ENCODE data around the gene ZNF574.
A peak's percentile ranks its signal among the peaks of the same experiment; 100 is the strongest.

ZNF574 gene

GRCh38 chr19:42080764-42081375 is 4.9 kb downstream of the ZNF574 start:
- Histone ChIP-seq H3K4me1 (ENCODE audit: low read length) (peaks cover 11% of the 10 kb centered on the region), H3K27ac (ENCODE audit: low read length) (no peak overlapping the region), H2AFZ (ENCODE audit: low read depth, low read length) (no peak overlapping the region), H3K79me2 (ENCODE audit: low read length) (peaks cover 63% of the 10 kb centered on the region), H3K4me2 (ENCODE audit: low read length) (no peak overlapping the region), H4K20me1 (ENCODE audit: insufficient read depth, low read length) (peaks cover 35% of the 10 kb centered on the region), H3K9me3 (ENCODE audit: insufficient read depth, low read length) (no peaks in the 10 kb centered on the region), H3K27me3 (ENCODE audit: low read depth, low read length) (no peaks in the 10 kb centered on the region), H3K4me3 (ENCODE audit: low read length) (no peak overlapping the region), H3K36me3 (replicated peaks; ENCODE audit: low read depth, low read length) (peaks cover 40% of the 10 kb centered on the region), H3K9ac (ENCODE audit: low read length) (no peak overlapping the region)
- no peak for TF ChIP-seq EZH2phosphoT487 (IDR thresholded peaks at IDR 0.05; ENCODE audit: low read depth)
- TF ChIP-seq, protein P1, sequence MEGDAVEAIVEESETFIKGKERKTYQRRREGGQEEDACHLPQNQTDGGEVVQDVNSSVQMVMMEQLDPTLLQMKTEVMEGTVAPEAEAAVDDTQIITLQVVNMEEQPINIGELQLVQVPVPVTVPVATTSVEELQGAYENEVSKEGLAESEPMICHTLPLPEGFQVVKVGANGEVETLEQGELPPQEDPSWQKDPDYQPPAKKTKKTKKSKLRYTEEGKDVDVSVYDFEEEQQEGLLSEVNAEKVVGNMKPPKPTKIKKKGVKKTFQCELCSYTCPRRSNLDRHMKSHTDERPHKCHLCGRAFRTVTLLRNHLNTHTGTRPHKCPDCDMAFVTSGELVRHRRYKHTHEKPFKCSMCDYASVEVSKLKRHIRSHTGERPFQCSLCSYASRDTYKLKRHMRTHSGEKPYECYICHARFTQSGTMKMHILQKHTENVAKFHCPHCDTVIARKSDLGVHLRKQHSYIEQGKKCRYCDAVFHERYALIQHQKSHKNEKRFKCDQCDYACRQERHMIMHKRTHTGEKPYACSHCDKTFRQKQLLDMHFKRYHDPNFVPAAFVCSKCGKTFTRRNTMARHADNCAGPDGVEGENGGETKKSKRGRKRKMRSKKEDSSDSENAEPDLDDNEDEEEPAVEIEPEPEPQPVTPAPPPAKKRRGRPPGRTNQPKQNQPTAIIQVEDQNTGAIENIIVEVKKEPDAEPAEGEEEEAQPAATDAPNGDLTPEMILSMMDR (IDR thresholded peaks at IDR 0.05; ENCODE audit: low read depth, low read length) = no peak

- Histone ChIP-seq H3K9ac (ENCODE audit: low read length) (no peak overlapping the region), H3K4me2 (ENCODE audit: low read length) (no peak overlapping the region), H3K27me3 (ENCODE audit: low read depth, low read length) (no peaks in the 10 kb centered on the region), H4K20me1 (ENCODE audit: insufficient read depth, low read length) (peaks cover 33% of the 10 kb centered on the region), H2AFZ (ENCODE audit: low read depth, low read length) (no peak overlapping the region), H3K9me3 (ENCODE audit: insufficient read depth, low read length) (no peaks in the 10 kb centered on the region), H3K27ac (ENCODE audit: low read length) (no peak overlapping the region), H3K79me2 (ENCODE audit: low read length) (peaks cover 55% of the 10 kb centered on the region), H3K36me3 (replicated peaks; ENCODE audit: low read depth, low read length) (peaks cover 40% of the 10 kb centered on the region), H3K4me1 (ENCODE audit: low read length) (peaks cover 18% of the 10 kb centered on the region), H3K4me3 (ENCODE audit: low read length) (no peak overlapping the region)
- no peak for TF ChIP-seq EZH2phosphoT487 (IDR thresholded peaks at IDR 0.05; ENCODE audit: low read depth)
- TF ChIP-seq, protein P1 (IDR thresholded peaks at IDR 0.05; ENCODE audit: low read depth, low read length) = peak; percentile 70
Measured at GRCh38 chr19:42081584-42082203, 5.7 kb downstream of the ZNF574 start.

GRCh38 chr19:42083537-42083936 is 7.6 kb downstream of the ZNF574 start:
- H3K9me3 ChIP-seq (ENCODE audit: insufficient read depth, low read length) = no peaks in the 10 kb centered on the region
- H3K4me3 ChIP-seq (ENCODE audit: low read length) = no peak overlapping the region
- H3K36me3 ChIP-seq (replicated peaks; ENCODE audit: low read depth, low read length) = peaks cover 37% of the 10 kb centered on the region
- H2AFZ ChIP-seq (ENCODE audit: low read depth, low read length) = no peak overlapping the region
- H3K27me3 ChIP-seq (ENCODE audit: low read depth, low read length) = no peaks in the 10 kb centered on the region
- H3K27ac ChIP-seq (ENCODE audit: low read length) = no peak overlapping the region
- no peak overlapping the region for H3K9ac ChIP-seq (ENCODE audit: low read length)
- H3K4me2 ChIP-seq (ENCODE audit: low read length) = no peak overlapping the region
- peaks cover 37% of the 10 kb centered on the region for H3K79me2 ChIP-seq (ENCODE audit: low read length)
- no peak for TF ChIP-seq EZH2phosphoT487 (IDR thresholded peaks at IDR 0.05; ENCODE audit: low read depth)
- TF ChIP-seq, protein P1 (IDR thresholded peaks at IDR 0.05; ENCODE audit: low read depth, low read length) = no peak
- H4K20me1 ChIP-seq (ENCODE audit: insufficient read depth, low read length) = peaks cover 23% of the 10 kb centered on the region
- peaks cover 18% of the 10 kb centered on the region for H3K4me1 ChIP-seq (ENCODE audit: low read length)

- Histone ChIP-seq H3K79me2 (ENCODE audit: low read length) (peaks cover 15% of the 10 kb centered on the region; the same call in 1 of the 2 replicates), H4K20me1 (ENCODE audit: insufficient read depth, low read length) (peaks cover 29% of the 10 kb centered on the region), H3K27me3 (ENCODE audit: low read depth, low read length) (no peaks in the 10 kb centered on the region), H3K36me3 (replicated peaks; ENCODE audit: low read depth, low read length) (peaks cover 24% of the 10 kb centered on the region), H3K4me1 (ENCODE audit: low read length) (peaks cover 27% of the 10 kb centered on the region), H3K4me3 (ENCODE audit: low read length) (no peak overlapping the region), H3K4me2 (ENCODE audit: low read length) (no peak overlapping the region), H3K27ac (ENCODE audit: low read length) (peak overlapping the region; percentile 20; the same call in 1 of the 2 replicates), H3K9me3 (ENCODE audit: insufficient read depth, low read length) (no peaks in the 10 kb centered on the region), H3K9ac (ENCODE audit: low read length) (no peak overlapping the region), H2AFZ (ENCODE audit: low read depth, low read length) (no peak overlapping the region)
- no peak for TF ChIP-seq EZH2phosphoT487 (IDR thresholded peaks at IDR 0.05; ENCODE audit: low read depth)
- TF ChIP-seq, protein P1 (IDR thresholded peaks at IDR 0.05; ENCODE audit: low read depth, low read length) = no peak
Measured at GRCh38 chr19:42086188-42086736, 10.3 kb downstream of the ZNF574 start.
